Activated CD4-positive, alpha-beta T cell treated with anti-CD3 and anti-CD28 coated beads, Interleukin-2, amount 50 U/mL, for 1 hour (primary cell): ENCODE data around the gene GLE1.
"Not testable (repeated sequence)": the region's sequence is repeated elsewhere in the genome, so short reads cannot be mapped to it uniquely, and the experiment has no call there.

Experiments
- DNase-seq: peaks from one replicate; pipeline ENCODE4 v3.0.0-alpha.2; 2020

Gene GLE1

GRCh38 chr9:128552744-128553440 is 48.4 kb downstream of the GLE1 start:
- DNase-seq = no peak

- no peak for DNase-seq
Observed at GRCh38 chr9:128553728-128554127, 49.2 kb downstream of the GLE1 start.

GRCh38 chr9:128554155-128554862 is 49.8 kb downstream of the GLE1 start:
- peak; percentile 15 for DNase-seq

GRCh38 chr9:128555180-128555721 is 50.7 kb downstream of the GLE1 start:
- DNase-seq = no peak

DNA sequence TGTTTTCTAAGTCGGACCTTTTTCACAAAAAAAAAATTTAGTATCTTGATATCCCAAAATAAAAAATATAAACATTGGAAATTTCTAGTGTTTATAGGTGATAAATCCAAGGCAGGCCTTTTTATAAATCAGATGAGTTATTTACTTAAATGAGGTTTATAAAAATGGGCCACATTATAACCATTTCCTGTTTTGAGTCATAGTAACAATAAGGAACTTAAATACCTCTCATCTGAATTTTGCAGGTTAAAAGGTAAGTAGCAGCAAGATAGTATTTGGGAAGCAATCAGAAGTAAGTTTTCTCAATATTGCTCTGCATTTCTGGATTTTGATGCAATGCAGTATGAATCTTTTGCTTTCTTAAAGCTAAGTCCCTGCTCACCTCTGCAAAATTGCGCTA is 51.8 kb downstream of the GLE1 start:
- DNase-seq = no peak

DNA sequence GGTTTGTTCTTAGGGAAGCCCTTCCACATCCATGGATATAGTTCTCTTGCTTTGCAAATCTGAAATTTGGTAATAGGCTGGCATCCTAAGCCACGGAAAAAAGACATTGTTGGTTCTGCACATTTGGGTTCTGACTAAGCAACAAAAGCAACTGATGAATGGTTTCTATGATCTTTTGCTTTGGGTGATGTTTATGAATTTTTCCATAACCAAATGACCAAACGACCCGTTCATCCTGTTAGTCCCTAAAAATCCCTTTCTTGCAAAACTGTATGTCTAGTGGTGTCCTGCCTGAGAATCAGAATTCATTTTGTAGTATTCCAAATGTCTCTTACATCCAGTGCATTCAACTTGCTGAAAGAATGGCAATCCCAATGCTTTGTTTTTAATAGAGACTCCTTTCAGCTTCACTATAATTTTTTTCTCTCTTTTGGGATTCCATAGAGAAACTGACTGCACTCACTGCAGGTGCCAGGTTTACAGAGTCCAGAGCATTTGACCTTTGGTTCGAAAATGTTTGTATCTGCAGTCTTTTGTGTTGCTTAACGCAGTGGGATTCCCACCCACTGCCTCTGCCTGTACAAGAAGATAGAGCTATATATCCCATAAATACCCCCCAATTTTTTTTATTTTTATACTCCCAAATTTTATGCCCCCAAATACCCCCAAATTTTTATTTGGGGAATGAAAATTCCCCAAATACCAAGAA is 52.6 kb downstream of the GLE1 start:
- DNase-seq = no peak

DNA sequence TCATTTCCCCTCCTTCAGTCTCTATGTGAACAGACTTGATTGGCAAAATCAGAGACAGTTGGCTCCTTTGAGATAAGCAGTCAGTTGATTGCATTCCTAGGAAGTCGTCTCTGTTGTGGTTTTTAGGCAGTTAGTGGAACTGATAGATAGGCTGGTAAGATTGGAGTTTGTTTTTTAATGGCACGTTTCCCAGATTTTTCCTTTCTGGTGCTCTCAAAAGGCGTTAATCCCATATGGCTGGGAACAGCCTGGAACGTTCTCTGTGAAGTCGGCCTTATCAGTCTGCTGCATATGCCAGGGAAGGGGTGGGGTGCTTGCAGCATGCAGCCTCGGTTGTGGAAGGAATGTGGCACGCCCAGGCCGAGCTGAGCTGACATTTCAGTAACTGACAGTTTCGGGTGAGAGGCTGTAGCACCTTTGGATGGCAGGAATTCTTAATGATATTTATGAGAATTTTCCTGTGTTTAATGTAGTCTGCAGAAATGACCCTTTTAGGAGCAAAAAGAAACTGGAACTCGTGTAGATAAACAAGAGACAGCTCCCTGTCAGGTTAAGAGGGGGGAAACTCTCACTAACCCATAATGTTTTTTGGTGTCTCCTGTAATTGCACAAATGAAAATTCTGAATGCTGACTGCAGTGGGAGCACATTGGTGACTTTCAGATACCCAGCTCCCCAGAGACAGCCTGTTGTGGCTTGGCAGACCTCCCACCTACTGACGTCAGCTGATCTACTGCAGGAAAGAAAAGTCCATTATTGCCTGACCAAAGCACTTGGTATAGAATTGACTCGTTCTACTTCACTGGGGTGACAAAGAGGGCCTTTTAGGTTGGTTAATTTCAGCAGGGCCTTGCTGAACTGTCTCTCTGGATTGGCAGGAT is 54.2 kb downstream of the GLE1 start:
- peak; percentile 39 for DNase-seq

DNA sequence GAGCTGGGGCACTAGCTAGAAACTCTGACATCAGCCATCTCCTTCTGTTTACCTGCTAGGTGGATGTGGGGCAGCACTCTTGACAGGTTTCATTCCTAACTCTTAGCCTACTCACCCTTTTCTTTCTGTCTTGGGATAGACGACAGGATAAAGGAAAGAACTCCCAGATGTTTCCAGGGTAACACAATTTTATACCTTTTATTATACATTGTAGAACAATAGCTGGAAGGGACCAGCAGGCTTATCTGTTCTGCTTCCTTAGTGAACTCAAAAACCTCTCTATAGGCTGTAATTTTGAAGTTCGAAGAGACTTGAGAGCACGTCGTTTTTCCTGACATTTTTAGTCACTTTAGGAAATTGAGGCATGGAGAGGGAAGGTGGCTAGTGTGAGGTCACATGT is 61.1 kb downstream of the GLE1 start:
- DNase-seq = no peak

- DNase-seq = no peak
Observed at GRCh38 chr9:128568470-128569078, 64.1 kb downstream of the GLE1 start.

GRCh38 chr9:128575469-128575868 is 71.0 kb downstream of the GLE1 start:
- no peak for DNase-seq

DNA sequence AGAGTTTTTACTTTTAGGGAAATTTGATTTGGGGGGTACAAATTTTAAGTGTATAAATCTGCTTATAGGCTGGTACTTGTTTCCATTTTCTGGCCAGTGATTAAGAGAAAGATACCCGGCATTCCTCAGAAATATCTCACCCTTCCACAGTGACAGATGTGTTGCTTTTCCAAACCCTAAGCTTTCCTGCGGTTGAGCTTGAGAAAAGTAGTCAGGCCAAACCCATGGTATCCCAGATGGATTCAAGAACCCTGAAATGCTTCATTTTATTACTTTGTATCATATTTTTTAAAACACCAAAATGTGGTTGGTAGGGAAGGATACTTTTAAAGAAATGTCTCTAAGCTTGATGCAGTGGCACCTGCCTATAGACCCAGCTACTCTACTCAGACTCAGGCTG is 71.4 kb downstream of the GLE1 start:
- no peak for DNase-seq

- no peak for DNase-seq
Observed at GRCh38 chr9:128577206-128577605, 72.7 kb downstream of the GLE1 start.

DNA sequence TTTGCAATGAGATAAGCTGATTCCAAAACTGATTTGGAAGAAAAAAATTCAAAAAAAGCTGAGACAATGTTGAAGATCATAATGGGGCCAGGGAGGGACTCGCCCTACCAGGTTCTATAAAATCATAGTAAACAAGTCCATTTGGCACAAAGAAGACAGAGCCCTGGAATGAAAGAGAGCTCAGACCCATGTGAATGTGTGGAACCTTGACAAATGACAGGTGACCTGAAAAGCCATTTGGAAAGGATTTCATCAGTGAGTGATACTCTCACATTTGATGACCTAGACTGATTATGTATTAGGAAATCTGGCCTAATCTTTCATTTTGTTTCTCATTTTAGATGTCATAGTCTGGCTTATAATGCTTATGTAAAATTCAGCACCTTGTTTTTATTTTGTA is 74.7 kb downstream of the GLE1 start:
- no peak for DNase-seq

GRCh38 chr9:128580731-128581130 is 76.2 kb downstream of the GLE1 start:
- DNase-seq = no peak

- DNase-seq = not testable (repeated sequence)
Observed at GRCh38 chr9:128585155-128585554, 80.6 kb downstream of the GLE1 start.

DNA sequence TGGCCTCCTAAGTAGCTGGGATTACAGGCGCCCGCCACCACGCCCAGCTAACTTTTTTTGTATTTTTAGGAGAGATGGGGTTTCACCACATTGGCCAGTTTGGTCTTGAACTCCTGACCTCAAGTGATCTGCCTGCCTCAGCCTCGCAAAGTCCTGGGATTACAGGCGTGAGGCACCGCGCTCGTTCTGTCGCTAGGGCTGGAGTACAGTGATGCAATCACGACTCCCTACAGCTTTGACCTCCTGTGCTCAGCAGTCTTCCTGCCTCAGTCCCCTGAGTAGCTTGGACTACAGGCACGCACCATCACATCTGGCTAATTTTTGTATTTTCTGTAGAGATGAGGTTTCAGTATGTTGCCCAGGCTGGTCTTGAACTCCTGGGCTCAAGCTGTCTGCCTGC is 82.4 kb downstream of the GLE1 start:
- DNase-seq = not testable (repeated sequence)

- DNase-seq = peak; percentile 36
Observed at GRCh38 chr9:128587453-128587852, 82.9 kb downstream of the GLE1 start.

DNA sequence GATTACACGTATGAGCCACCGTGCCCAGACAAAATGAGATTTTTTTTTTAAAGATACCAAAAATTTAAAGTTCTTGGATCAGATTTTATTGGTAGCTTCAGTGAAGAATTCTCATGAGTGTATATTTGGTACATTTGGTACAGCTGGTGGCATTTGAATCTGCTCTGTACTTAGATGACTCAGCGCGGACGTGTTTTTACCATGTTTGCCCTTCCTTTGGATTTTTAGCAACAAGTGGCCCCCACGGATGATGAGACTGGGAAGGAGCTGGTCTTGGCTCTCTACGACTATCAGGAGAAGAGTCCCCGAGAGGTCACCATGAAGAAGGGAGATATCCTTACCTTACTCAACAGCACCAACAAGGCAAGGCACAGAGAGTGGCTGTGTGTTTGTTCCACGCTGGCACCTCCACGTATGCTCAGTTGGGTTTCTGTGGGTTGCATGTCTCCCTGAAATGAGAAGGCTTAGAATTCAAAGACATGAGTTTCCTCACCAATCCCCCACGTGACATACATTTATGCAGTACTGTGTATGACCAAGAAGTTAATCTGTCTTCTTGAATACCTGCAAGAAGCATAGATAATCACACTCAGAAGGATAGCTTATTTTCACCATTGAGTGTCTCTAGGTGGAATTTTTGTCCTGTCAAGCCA is 84.2 kb downstream of the GLE1 start:
- no peak for DNase-seq
